ENCODE results near the gene G6PC3.

DNA sequence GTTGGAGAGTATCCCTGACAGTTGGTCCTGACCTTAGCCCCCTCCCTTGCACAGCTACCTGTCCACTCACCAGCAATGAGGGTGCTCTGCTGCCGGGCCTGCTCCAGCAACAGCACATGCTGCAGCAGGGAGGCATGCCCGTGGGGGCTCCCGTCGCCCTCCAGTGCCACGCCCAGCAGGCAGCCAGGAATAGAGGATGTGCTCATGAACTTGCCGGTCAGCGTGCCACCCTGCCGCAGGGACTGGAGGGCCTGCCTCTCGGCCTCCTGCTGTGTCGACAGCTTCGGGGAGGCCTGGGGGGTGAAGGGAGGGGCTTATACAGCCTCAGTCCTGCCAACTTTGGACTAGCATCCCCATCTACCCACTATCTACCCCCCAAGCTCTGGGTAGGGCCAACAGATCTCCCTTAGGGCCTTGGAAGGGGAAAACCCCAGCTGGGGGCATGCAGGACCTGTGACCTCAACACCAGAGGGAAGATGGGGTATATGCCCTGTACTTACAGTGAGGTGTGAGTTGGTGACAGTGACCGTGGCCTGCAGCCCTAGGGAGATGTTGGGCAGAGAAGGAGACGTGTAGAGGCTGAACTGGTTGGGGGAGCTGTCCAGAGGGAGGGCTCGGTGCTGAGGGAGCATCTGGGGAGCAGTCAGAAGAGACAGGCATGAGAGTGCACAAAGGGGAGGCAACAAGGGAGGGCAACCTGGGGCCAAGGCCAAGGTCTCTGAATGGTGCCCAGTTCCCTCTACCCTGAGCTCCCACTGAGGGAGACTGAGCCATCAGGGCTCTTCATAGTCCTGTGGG lies 20.9 kb downstream of the G6PC3 start:
- TF ChIP-seq, protein P1, sequence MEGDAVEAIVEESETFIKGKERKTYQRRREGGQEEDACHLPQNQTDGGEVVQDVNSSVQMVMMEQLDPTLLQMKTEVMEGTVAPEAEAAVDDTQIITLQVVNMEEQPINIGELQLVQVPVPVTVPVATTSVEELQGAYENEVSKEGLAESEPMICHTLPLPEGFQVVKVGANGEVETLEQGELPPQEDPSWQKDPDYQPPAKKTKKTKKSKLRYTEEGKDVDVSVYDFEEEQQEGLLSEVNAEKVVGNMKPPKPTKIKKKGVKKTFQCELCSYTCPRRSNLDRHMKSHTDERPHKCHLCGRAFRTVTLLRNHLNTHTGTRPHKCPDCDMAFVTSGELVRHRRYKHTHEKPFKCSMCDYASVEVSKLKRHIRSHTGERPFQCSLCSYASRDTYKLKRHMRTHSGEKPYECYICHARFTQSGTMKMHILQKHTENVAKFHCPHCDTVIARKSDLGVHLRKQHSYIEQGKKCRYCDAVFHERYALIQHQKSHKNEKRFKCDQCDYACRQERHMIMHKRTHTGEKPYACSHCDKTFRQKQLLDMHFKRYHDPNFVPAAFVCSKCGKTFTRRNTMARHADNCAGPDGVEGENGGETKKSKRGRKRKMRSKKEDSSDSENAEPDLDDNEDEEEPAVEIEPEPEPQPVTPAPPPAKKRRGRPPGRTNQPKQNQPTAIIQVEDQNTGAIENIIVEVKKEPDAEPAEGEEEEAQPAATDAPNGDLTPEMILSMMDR (IDR thresholded peaks at IDR 0.05) = no peak
- TF ChIP-seq, protein P2, sequence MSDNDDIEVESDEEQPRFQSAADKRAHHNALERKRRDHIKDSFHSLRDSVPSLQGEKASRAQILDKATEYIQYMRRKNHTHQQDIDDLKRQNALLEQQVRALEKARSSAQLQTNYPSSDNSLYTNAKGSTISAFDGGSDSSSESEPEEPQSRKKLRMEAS (IDR thresholded peaks at IDR 0.05; ENCODE audit: low read depth) = no peak
- TF ChIP-seq FOSL2 (IDR thresholded peaks at IDR 0.05; ENCODE audit: borderline replicate concordance, low read depth) = no peak
- no peak for TF ChIP-seq YY1 (IDR thresholded peaks at IDR 0.05; ENCODE audit: low read depth)
- TF ChIP-seq, protein P3, sequence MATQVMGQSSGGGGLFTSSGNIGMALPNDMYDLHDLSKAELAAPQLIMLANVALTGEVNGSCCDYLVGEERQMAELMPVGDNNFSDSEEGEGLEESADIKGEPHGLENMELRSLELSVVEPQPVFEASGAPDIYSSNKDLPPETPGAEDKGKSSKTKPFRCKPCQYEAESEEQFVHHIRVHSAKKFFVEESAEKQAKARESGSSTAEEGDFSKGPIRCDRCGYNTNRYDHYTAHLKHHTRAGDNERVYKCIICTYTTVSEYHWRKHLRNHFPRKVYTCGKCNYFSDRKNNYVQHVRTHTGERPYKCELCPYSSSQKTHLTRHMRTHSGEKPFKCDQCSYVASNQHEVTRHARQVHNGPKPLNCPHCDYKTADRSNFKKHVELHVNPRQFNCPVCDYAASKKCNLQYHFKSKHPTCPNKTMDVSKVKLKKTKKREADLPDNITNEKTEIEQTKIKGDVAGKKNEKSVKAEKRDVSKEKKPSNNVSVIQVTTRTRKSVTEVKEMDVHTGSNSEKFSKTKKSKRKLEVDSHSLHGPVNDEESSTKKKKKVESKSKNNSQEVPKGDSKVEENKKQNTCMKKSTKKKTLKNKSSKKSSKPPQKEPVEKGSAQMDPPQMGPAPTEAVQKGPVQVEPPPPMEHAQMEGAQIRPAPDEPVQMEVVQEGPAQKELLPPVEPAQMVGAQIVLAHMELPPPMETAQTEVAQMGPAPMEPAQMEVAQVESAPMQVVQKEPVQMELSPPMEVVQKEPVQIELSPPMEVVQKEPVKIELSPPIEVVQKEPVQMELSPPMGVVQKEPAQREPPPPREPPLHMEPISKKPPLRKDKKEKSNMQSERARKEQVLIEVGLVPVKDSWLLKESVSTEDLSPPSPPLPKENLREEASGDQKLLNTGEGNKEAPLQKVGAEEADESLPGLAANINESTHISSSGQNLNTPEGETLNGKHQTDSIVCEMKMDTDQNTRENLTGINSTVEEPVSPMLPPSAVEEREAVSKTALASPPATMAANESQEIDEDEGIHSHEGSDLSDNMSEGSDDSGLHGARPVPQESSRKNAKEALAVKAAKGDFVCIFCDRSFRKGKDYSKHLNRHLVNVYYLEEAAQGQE (IDR thresholded peaks at IDR 0.05; ENCODE audit: low read depth, low read length) = no peak
- no peak for TF ChIP-seq ELF1 (IDR thresholded peaks at IDR 0.05)
- TF ChIP-seq EZH2phosphoT487 (IDR thresholded peaks at IDR 0.05; ENCODE audit: borderline replicate concordance, low read depth) = no peak
- no peak for TF ChIP-seq GATA2 (CRISPR knock-in tag; IDR thresholded peaks at IDR 0.05)
- TF ChIP-seq CHD2 (IDR thresholded peaks at IDR 0.05; ENCODE audit: low read length, partially characterized antibody) = no peak
- no peak for TF ChIP-seq EP300 (IDR thresholded peaks at IDR 0.05; ENCODE audit: borderline replicate concordance in 1 of 2, low read depth in 1 of 2, low read length in 1 of 2)
- no peak for TF ChIP-seq POLR2AphosphoS5 (IDR thresholded peaks at IDR 0.05; ENCODE audit: low read depth, low read length)
- TF ChIP-seq RAD21 (IDR thresholded peaks at IDR 0.05; ENCODE audit: low read length) = no peak
